HG03103 (cell line): Measurements from ENCODE around the gene KNTC1.
"Not testable (repeated sequence)": the region's sequence is repeated elsewhere in the genome, so short reads cannot be mapped to it uniquely, and the experiment has no call there.

ENCODE experiments used
- ATAC-seq: cut with Tn5 transposase; IDR thresholded peaks from one replicate; pipeline ENCODE4 v1.9.1; 2021; ENCODE audit warnings: low read depth; ENCODE audit not compliant: unreplicated experiment

KNTC1 gene, protein sequence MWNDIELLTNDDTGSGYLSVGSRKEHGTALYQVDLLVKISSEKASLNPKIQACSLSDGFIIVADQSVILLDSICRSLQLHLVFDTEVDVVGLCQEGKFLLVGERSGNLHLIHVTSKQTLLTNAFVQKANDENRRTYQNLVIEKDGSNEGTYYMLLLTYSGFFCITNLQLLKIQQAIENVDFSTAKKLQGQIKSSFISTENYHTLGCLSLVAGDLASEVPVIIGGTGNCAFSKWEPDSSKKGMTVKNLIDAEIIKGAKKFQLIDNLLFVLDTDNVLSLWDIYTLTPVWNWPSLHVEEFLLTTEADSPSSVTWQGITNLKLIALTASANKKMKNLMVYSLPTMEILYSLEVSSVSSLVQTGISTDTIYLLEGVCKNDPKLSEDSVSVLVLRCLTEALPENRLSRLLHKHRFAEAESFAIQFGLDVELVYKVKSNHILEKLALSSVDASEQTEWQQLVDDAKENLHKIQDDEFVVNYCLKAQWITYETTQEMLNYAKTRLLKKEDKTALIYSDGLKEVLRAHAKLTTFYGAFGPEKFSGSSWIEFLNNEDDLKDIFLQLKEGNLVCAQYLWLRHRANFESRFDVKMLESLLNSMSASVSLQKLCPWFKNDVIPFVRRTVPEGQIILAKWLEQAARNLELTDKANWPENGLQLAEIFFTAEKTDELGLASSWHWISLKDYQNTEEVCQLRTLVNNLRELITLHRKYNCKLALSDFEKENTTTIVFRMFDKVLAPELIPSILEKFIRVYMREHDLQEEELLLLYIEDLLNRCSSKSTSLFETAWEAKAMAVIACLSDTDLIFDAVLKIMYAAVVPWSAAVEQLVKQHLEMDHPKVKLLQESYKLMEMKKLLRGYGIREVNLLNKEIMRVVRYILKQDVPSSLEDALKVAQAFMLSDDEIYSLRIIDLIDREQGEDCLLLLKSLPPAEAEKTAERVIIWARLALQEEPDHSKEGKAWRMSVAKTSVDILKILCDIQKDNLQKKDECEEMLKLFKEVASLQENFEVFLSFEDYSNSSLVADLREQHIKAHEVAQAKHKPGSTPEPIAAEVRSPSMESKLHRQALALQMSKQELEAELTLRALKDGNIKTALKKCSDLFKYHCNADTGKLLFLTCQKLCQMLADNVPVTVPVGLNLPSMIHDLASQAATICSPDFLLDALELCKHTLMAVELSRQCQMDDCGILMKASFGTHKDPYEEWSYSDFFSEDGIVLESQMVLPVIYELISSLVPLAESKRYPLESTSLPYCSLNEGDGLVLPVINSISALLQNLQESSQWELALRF (N-terminal part only)

DNA sequence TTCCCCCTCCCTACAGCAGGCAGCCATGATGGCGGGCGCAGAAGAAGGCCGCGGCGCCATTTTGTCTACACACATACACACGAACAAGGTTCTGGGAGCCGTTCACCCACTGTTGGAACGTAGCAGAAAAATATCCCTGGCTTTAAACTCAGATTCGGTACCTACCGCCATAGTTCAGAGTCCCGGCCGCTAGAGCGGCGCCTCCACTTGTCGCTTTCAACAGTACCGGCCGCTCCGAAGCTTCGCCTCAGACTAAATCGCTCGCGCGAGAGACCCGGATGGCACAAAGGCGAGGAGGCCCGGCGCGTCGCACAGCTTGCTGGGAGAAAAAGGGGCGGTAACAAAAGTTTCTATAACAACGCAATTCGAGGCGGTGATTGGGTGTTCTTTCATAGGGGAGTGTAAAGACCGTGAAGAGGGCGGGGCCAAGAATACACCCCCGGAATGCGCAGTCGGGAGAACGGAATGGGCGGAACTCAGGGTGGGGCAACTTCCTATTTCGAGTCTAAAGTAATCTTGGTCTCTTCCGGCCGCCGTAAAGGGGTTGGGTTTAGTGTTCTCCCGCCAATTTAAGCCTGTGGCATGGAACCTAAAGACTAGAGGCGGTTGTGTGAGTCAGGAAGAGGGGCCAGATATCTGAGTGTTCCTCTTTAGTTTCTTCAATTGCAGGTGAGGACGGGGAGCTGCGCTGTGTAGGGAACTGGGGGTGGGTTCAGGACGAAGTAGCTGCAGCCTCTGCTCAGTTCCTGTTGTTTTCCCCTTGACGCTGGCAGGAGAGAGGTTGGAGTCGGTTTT is at the start of gene KNTC1, which contains the start of gene RSRC2:
Gene KNTC1, plus strand, starts transcription at position 567 of the 795 bp plus-strand sequence. CDS start 2,815 bp downstream, outside the sequence.
Gene RSRC2, minus strand, starts transcription at position 254 of the 795 bp plus-strand sequence. Its CDS starts 83 bp downstream, at position 171.
- ATAC-seq, result peak; percentile 85

DNA sequence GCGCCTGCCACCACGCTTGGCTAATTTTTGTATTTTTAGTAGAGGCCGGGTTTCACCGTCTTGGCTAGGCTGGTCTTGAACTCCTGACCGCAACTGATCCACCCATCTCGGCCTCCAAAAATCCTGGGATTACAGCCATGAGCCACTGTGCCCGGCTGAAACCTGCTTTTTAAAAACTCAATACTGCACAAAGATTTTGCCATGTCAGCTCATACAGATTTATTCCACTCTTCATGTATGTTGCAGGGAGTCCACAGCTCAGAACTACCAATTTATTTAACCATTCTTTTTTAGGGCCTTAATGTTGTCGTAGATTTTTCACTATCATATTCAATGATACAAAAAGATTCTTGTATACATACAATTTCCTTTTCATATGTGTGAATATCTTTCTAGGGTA is 46.3 kb upstream of the KNTC1 start:
- ATAC-seq, result no peak

DNA sequence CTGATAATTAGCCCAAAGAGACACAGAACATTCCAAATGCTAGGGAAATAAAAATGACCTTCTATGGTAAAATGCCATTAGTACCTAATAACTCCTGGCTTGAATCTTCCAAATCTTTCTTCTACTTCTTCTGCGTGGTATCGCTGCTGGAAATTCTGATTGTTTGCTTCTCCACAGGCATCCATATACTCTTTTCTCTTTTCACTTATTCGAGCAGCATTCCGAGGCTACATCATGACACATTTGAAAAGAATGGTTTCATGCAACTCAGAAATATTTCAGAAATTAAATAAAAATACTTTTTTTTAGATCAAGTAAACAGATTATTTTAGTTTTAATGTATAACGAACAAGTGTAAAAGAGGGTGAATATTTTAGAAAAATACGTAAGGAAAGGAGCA is 45.2 kb upstream of the KNTC1 start:
- ATAC-seq, result no peak

DNA sequence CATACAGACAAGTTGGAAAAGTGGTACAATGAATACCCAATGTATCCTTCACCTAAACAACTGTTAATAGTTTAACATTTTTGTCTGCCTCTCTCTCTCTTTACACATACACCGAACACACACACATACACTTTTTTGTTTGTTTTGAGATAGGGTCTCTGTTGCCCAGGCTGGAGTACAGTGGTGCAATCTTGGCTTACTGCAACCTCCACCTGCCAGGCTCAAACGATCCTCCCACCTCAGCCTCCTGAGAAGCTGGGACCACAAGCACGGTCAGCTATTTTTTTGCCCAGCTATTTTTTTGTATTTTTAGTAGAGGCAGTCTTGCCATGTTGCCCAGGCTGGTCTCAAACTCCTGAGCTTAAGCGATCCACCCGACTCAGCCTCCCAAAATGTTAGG is 43.1 kb upstream of the KNTC1 start:
- ATAC-seq, result no peak

DNA sequence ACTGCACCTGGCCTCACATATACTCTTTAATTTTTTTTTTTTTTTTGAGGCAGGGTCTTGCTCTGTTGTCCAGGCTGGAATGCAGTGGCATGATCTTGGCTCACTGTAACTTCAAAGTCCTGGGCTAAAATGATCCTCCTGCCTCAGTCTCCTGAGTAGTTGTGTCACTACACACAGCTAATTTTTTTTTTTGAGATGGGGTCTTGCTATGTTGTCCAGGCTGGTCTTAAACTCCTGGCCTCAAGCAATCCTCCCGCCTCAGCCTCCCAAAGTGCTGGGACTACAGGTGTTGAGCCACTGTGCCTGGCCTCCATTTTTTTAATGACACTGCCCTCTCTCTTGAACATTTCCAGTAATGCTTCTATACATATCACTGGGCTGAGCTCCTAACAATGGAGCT is 42.7 kb upstream of the KNTC1 start:
- not testable (repeated sequence) for ATAC-seq

DNA sequence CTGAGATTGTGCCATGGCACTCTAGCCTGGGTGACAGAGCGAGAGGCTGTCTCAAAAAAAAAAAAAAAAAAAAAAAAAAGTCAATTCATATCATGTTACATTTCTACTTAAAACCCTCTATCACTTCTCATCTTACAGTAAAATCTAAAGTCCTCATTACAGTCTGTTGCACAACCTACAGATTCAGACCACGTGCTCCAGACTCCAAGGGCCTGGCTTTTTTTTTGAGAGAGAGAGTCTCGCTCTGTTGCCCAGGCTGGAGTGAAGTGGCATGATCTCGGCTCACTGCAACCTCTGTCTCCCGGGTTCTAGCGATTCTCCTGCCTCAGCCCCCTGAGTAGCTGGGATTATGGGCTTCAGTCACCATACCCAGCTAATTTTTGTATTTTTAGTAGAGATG is 40.7 kb upstream of the KNTC1 start:
- ATAC-seq, result not testable (repeated sequence)

DNA sequence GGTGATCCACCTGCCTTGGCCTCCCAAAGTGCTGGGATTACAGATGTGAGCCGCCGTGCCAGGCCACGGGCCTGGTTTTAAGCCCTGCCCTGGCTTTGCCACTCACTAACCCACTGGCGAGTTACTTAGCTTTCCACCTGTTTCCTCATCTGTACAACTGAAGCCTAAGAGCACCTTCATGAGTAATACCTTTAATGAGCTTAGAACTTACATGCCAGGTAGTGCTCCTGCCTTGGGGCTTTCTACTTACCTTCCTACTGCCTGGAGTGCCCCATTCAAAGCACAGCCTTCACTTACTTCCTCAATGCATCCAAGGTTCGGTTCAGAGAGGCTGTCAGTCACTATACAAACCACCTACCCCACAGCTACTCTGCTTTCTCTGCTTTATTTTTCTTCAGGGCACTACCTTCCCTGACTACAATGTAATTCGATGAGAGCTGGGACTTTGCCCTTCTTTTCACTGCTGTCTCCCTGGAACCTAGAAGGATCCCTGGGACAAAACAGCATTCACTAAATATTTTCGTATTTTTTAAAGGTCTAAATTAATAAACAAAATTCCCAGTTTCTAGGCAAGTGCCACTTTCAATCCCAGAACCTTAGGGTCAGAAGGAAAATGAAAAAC is 40.1 kb upstream of the KNTC1 start:
- ATAC-seq, result no peak

DNA sequence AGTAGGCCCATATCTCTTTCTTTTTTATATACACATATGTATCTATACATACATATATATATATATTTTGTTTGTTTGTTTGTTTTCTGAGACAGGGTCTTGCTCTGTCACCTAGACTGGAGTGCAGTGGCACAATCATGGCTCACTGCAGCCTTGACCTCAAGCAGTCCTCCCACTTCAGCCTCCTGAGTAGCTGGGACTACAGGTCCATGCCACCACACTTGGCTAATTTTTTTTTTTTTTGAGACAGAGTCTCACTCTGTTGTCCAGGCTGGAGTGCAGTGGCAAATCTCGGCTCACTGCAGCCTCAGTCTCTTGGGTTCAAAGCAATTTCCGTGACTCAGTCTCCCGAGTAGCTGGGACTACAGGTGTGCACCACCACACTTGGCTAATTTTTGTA is 39.2 kb upstream of the KNTC1 start:
- not testable (repeated sequence) for ATAC-seq

DNA sequence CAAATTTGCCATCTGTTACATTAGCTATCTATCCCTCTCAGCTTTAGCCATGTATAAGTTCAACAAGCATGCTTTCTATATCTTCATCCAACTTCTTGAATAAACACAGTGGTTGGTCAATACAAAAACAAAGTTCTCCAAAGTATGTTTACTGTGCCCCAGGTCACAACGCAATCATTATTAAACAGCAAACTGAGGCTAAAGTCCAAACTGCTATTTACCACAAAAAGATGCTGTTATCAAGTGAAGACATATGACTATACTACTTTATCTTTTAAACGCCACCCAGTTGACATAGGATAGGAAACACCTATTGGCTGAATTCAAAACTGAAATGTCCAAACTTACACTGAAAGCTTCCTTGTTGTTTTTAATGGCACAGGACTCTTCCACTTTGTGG is 38.0 kb upstream of the KNTC1 start:
- ATAC-seq, result no peak

DNA sequence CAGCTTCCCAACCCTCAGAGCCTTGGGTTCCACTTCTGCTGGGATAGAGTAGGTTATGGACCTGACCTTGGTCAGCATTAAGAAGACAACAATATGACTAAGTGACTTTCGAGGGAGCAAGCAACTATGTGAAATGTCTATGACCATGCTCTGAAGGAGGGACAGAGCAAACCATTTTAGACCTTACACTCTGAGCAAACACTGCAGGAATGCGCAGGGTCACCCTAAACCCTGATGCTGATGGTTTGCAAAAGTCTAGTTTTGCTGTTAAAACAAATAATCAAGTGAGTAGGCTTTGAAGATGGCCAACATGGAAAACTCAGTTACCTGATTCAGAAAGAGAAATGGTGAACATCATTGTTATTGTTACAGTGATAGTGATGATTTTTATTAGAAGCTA is 35.1 kb upstream of the KNTC1 start:
- no peak for ATAC-seq

DNA sequence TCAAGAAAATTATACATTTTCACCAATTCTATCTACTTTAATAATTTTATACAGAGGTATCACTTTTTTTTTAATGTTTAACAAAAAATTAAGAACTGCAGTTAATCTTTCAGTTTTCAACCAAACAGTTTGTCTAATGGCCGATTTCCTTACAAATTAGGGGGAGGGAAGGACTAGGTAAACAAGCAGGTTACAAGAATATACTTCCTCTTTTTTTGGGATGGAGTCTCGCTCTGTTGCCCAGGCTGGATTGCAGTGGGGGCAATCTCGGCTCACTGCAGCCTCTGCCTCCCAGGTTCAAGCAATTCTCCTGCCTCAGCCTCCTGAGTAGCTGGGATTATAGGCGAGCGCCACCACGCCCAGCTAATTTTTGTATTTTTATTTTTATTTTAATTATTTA is 33.8 kb upstream of the KNTC1 start:
- not testable (repeated sequence) for ATAC-seq

DNA sequence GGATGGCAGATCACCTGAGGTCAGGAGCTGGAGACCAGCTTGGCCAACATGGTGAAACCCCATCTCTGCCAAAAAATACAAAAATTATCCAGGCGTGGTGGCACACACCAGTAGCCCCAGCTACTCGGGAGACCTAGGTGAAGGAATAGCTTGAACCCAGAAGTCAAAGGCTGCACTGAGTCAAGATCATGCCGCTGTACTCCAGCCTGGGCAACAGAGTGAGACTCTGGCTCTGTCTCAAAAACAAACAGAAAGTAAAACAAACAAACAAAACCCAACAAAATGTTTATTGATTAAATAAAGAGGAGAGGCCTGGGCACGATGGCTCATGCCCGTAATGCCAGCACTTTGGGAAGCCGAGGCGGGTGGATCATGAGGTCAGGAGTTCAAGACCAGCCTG is 31.8 kb upstream of the KNTC1 start:
- ATAC-seq, result no peak

DNA sequence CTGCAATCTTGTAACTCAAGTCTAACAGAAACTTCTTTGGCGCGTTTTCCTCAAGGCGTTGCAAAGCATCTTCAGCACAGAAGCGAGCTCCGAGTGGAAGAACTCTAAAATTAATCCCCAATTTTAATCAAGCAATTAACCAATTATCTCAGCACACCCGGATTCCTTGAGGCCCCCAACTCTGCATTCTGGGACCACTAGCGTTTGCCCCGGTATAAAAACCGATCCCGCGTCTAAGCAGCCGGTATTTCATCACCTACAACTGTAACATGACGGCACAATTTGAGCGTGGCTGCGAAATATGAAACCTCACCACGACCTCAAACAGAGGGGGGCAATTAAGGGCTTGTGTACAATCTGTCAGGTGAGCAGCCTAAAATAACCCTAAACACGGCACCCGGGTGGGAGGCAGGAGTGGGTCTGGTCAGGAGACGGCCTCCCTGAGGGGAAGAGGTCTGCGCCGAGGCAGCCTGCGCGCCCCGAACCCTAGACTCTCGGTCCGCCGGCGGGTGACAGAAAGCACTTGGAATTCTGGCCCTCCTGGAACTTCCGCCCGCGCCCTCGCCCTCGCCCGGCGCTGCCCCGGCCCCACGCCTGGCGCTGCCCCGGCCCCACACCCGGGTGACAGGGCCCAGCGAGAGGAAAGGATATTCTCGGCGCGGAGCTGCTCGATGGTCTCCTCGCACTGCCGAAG is 26.9 kb upstream of the KNTC1 start:
- ATAC-seq, result peak; percentile 14

DNA sequence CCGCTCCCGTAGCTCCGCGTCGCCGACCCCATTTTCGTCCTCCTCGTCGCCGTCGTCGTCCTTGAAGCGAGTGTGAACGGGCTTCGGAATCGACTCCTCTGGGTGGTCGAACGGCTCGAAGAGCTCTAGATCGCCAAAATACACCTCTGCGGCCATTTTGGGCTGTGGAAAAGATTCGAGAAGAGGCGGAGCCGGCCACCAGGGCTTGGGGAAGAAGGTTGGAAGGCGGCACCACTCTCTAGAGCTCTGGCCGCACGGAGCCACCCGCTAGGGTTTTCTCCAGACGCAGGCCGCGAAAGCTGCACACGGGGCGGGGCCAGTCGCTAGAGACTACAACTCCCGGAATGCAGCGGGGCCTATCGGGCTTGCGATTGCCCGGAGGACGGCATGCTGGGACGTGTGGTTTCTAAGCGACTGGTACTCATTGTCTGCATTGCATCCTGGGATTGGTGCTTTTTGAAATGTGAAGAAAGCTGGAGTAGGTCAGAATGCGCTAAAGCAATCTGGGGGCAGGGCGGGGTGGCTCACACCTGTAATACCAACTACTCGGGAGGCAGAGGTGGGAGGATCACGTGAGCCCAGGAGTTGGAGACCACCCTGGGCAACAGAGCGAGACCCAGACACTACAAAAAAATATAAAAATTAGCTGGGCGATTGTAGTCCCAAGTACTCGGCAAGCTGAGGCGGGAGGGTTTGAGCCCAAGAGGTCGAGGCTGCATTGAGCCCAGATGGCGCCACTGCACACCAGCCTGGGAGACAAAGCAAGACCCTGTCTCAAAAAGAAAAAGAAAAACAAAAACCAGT is 26.2 kb upstream of the KNTC1 start, which contains the start of gene ZCCHC8:
Gene ZCCHC8, minus strand, starts transcription at position 248 of the 804 bp plus-strand sequence. Its CDS starts 92 bp downstream, at position 156.
- ATAC-seq, result peak; percentile 93

DNA sequence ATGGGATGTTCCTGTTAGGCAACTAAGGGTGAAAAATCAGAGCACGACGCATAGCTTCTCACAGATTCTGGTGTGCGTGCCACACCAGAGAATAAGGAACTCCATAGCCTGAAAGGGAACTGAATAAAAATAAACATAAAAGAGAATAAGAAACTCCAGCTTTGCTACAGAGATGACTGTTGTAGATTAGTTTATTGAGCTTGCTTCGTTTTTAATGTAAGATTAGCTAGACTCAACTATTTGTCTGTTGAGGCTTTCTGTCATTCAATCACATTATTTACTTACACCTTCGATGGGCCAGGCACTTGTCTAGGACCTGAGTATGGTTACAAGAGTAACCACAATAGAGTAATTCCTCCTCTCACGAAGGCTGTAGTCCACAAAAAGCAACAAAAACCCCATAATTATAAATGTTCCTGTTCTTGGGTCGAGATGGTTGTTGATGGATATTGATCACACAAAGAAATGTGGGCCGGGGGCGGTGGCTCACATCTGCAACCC is 25.5 kb upstream of the KNTC1 start:
- no peak for ATAC-seq

DNA sequence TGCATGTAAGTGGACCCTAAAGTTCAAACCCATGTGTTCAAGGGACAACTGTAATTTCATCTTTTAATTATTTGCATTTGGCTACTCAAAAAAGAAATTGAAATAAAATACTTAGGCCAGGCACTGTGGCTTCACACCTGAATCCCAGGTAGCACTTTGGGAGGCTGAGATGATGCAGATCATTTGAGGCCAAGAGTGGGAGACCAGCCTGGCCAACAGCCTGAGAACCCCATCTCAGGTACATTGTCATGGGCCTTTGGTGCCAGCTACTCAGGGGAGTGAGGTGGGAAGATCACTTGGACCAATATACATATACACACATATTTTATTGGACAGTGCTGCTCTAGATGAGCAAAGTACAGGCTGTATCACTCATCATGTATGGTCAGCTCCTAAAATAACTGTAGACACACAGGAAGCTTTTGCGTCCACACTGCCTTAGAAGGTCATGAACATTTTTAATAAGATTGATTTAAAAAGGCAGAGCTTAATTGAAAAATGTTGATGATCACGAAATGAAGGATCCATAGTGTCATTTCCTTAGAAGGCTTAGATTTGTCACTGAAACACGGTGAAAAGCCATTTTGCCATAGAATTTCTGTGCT is 23.8 kb upstream of the KNTC1 start:
- ATAC-seq, result no peak
